H9 (cell line): ENCODE data around the gene CCDC70. TPM values are rescaled to one million over a fixed set of nuclear protein-coding genes. Genes with fewer than 3 reads are reported as not detected.

ENCODE experiments used
- DNase-seq: peaks from one replicate; pipeline ENCODE4 v3.0.0-alpha.2; 2017
- H2AFZ ChIP-seq: one replicate; pipeline ENCODE4 v1.6.1; 2013; ENCODE audit warnings: mild to moderate bottlenecking, low read length, control low read depth, moderate library complexity
- H2AK5ac ChIP-seq: 2 replicates; pipeline ENCODE4 v1.6.1; 2013; ENCODE audit warnings: low read length, control low read depth, mixed read lengths; ENCODE audit not compliant: insufficient read length
- H2BK120ac ChIP-seq: one replicate; pipeline ENCODE4 v1.6.1; 2013; ENCODE audit warnings: low read depth, mild to moderate bottlenecking, low read length, control low read depth, inconsistent platforms; ENCODE audit not compliant: poor library complexity, severe bottlenecking
- H2BK12ac ChIP-seq: 2 replicates; pipeline ENCODE4 v1.6.1; 2013; ENCODE audit warnings: low read length, control low read depth, mixed read lengths, low read depth; ENCODE audit not compliant: insufficient read length
- H2BK15ac ChIP-seq: 2 replicates; pipeline ENCODE4 v1.6.1; 2013; ENCODE audit warnings: low read depth, low read length, control low read depth
- H2BK20ac ChIP-seq: one replicate; pipeline ENCODE4 v1.6.1; 2013; ENCODE audit warnings: low read depth, mild to moderate bottlenecking, low read length, control low read depth, inconsistent platforms; ENCODE audit not compliant: poor library complexity, severe bottlenecking
- H2BK5ac ChIP-seq: 2 replicates; pipeline ENCODE4 v1.6.1; 2013; ENCODE audit warnings: low read length, control low read depth, mixed read lengths; ENCODE audit not compliant: insufficient read length
- H3K14ac ChIP-seq: 2 replicates; pipeline ENCODE4 v1.6.1; 2013; ENCODE audit warnings: low read length, control low read depth; ENCODE audit not compliant: insufficient read depth
- H3K18ac ChIP-seq: 2 replicates; pipeline ENCODE4 v1.6.1; 2013; ENCODE audit warnings: low read depth, mild to moderate bottlenecking, mixed read lengths, low read length, control low read depth; ENCODE audit not compliant: insufficient read length
- H3K23ac ChIP-seq: 2 replicates; pipeline ENCODE4 v1.6.1; 2013; ENCODE audit warnings: low read length, control low read depth, mixed read lengths, low read depth; ENCODE audit not compliant: insufficient read length
- H3K23me2 ChIP-seq: 2 replicates; pipeline ENCODE4 v1.6.1; 2013; ENCODE audit warnings: low read depth, mild to moderate bottlenecking, mixed read lengths, low read length, control low read depth; ENCODE audit not compliant: insufficient read length, poor library complexity, severe bottlenecking
- H3K27ac ChIP-seq: 2 replicates; pipeline ENCODE4 v1.5.1; 2013; ENCODE audit warnings: low read length, control low read depth, mixed read lengths, low read depth; ENCODE audit not compliant: insufficient read length
- H3K27me3 ChIP-seq: 2 replicates; pipeline ENCODE4 v1.6.1; 2013; ENCODE audit warnings: low read length, control low read depth, inconsistent platforms; ENCODE audit not compliant: insufficient read depth
- H3K4ac ChIP-seq: 2 replicates; pipeline ENCODE4 v1.6.1; 2013; ENCODE audit warnings: low read depth, mild to moderate bottlenecking, control low read depth, inconsistent platforms, low read length, moderate library complexity
- H3K4me1 ChIP-seq: 2 replicates; pipeline ENCODE4 v1.6.1; 2013; ENCODE audit warnings: low read length, control low read depth, inconsistent platforms; ENCODE audit not compliant: insufficient read depth
- H3K4me2 ChIP-seq: 2 replicates; pipeline ENCODE4 v1.6.1; 2013; ENCODE audit warnings: low read length, control low read depth, mixed read lengths; ENCODE audit not compliant: insufficient read length, insufficient read depth
- H3K56ac ChIP-seq: 2 replicates; pipeline ENCODE4 v1.6.1; 2013; ENCODE audit warnings: low read depth, mild to moderate bottlenecking, mixed read lengths, low read length, control low read depth; ENCODE audit not compliant: insufficient read length
- H3K79me1 ChIP-seq: 2 replicates; pipeline ENCODE4 v1.6.1; 2013; ENCODE audit warnings: low read depth, mild to moderate bottlenecking, moderate library complexity, low read length, control low read depth, inconsistent platforms; ENCODE audit not compliant: insufficient read depth, poor library complexity, severe bottlenecking
- H3K79me2 ChIP-seq: 2 replicates; pipeline ENCODE4 v1.6.1; 2013; ENCODE audit warnings: low read length, control low read depth, inconsistent platforms; ENCODE audit not compliant: insufficient read depth
- H3K9ac ChIP-seq: 2 replicates; pipeline ENCODE4 v1.6.1; 2013; ENCODE audit warnings: low read length, control low read depth, mixed read lengths; ENCODE audit not compliant: insufficient read length; ENCODE audit errors: extremely low read depth
- H3K9me3 ChIP-seq: one replicate; pipeline ENCODE4 v1.6.1; 2013; ENCODE audit warnings: low read depth, low read length, inconsistent platforms; ENCODE audit not compliant: control insufficient read depth
- H3T11ph ChIP-seq: one replicate; pipeline ENCODE4 v1.6.1; 2013; ENCODE audit warnings: mild to moderate bottlenecking, low read length, control low read depth, inconsistent platforms
- H4K20me1 ChIP-seq: one replicate; pipeline ENCODE4 v1.6.1; 2013; ENCODE audit not compliant: control insufficient read depth, insufficient read length, insufficient read depth
- H4K5ac ChIP-seq: 2 replicates; pipeline ENCODE4 v1.6.1; 2013; ENCODE audit warnings: low read depth, mild to moderate bottlenecking, mixed read lengths, low read length, control low read depth; ENCODE audit not compliant: insufficient read length
- H4K8ac ChIP-seq: replicated peaks from 2 replicates; pipeline ENCODE4 v1.6.1; 2013; ENCODE audit warnings: low read length, control low read depth, mixed read lengths, low read depth; ENCODE audit not compliant: insufficient read length
- H4K91ac ChIP-seq: 2 replicates; pipeline ENCODE4 v1.6.1; 2013; ENCODE audit warnings: low read depth, mild to moderate bottlenecking, moderate library complexity, mixed read lengths, low read length, control low read depth; ENCODE audit not compliant: insufficient read length
- H3K27ac Mint-ChIP-seq, 3 experiments: 2 replicates in 2 of 3; 3 replicates in 1 of 3; pipeline ENCODE4 v1.8.0; 2020 to 2021; ENCODE audit warnings: mixed read lengths in 3 of 3, mild to moderate bottlenecking in 1 of 3, moderate library complexity in 1 of 3
- H3K27me3 Mint-ChIP-seq: 2 replicates; pipeline ENCODE4 v1.8.0; 2021; ENCODE audit warnings: low read depth, mild to moderate bottlenecking, moderate library complexity, mixed read lengths
- H3K36me3 Mint-ChIP-seq, 3 experiments: 2 replicates in 2 of 3; 3 replicates in 1 of 3; pipeline ENCODE4 v1.8.0; 2020 to 2021; ENCODE audit warnings: low read depth in 3 of 3, mixed read lengths in 3 of 3; ENCODE audit not compliant: insufficient read depth in 1 of 3
- H3K4me1 Mint-ChIP-seq, 2 experiments: 2 replicates each; pipeline ENCODE4 v1.8.0; 2020; ENCODE audit warnings: mixed read lengths in 2 of 2
- H3K4me3 Mint-ChIP-seq, 2 experiments: 2 replicates in 1 of 2; 3 replicates in 1 of 2; pipeline ENCODE4 v1.8.0; 2020 to 2021; ENCODE audit warnings: mild to moderate bottlenecking in 2 of 2, mixed read lengths in 2 of 2, moderate library complexity in 1 of 2
- H3K9me3 Mint-ChIP-seq, 2 experiments: 2 replicates in 1 of 2; 3 replicates in 1 of 2; pipeline ENCODE4 v1.8.0; 2020; ENCODE audit warnings: mild to moderate bottlenecking in 2 of 2, mixed read lengths in 2 of 2, moderate library complexity in 1 of 2
- WGBS: extraction: QIAGEN DNeasy Blood & Tissue Kit; methylation state at CpG from one replicate; pipeline ENCODE4 v1.1.7; 2013; ENCODE audit warnings: missing lambda C conversion rate, low lambda C conversion rate, mixed read lengths; ENCODE audit not compliant: insufficient read length; ENCODE audit errors: extremely low coverage; 5-methylcytosine and 5-hydroxymethylcytosine counted together
- total RNA-seq: library from RNA; stranded (reverse); gene quantifications from 2 replicates; pipeline ENCODE4 v1.2.1, GENCODE V29; 2021
- TF ChIP-seq, protein P1 (sequence below): fragments of 200-600 bp; sonication (generic); conservative IDR thresholded peaks from 3 replicates; pipeline ENCODE4 v1.8.0; 2021; ENCODE audit warnings: antibody characterized with exemption, mild to moderate bottlenecking

CCDC70 gene
- total RNA-seq, 1 experiment from 2014 or later, result not detected

DNA sequence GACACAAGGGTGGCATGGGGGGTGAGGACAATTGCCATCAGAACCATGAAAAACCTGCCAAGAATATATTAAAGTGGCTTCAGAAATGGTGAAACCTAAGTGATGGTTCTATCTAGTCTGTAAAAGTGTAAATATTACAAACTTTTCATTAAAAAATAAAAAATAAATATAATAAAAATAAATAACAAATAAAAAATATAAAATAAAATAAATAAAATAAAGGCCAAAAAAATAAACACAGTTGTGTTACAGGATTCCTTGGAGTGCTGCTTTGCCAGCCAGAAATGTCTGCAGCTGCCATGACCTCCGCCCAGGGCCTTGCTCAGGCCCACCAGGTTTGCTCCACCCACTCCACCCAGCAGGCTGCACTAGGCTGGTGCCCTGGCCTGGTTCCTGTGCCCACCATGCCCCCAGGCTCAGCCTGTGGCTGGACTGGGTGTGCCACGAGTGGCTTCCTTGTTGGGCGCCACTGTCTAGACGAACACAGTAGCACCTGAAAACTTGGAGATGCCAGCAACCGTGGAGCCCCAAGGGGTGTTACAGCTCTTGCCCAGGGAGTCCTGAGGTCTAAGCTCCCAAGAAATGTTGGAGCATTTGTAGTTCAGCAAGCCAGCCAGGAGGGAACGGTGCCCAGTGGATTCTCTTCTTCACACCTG lies 20.9 kb downstream of the CCDC70 start:
- Histone ChIP-seq H3K79me1 (no peaks in the 10 kb centered on the region), H2AFZ (no peak overlapping the region), H3K9ac (no peak overlapping the region), H4K8ac (no peak overlapping the region), H3K9me3 (no peaks in the 10 kb centered on the region), H3K79me2 (no peaks in the 10 kb centered on the region), H3K27me3 (no peaks in the 10 kb centered on the region), H2BK15ac (no peak overlapping the region), H2BK5ac (no peak overlapping the region), H3K4ac (no peak overlapping the region), H3T11ph (no peak overlapping the region), H3K4me1 (no peaks in the 10 kb centered on the region), H3K56ac (no peak overlapping the region), H3K23me2 (no peaks in the 10 kb centered on the region), H3K27ac (no peak overlapping the region), H2BK12ac (no peak overlapping the region), H2BK120ac (no peak overlapping the region), H3K14ac (no peak overlapping the region; the same call in 1 of the 2 replicates), H4K5ac (no peak overlapping the region), H2BK20ac (no peak overlapping the region), H3K4me2 (no peak overlapping the region), H4K20me1 (no peaks in the 10 kb centered on the region), H3K23ac (no peak overlapping the region), H4K91ac (no peak overlapping the region), H2AK5ac (no peak overlapping the region), H3K18ac (no peak overlapping the region)
- WGBS, result no CpG with 5 or more reads among the region's 6 CpGs
- no peak overlapping the region for H3K27ac Mint-ChIP-seq
- H3K4me3 Mint-ChIP-seq, result no peak overlapping the region
- H3K27me3 Mint-ChIP-seq, result no peaks in the 10 kb centered on the region; the same call in none of the 2 replicates
- TF ChIP-seq, protein P1, sequence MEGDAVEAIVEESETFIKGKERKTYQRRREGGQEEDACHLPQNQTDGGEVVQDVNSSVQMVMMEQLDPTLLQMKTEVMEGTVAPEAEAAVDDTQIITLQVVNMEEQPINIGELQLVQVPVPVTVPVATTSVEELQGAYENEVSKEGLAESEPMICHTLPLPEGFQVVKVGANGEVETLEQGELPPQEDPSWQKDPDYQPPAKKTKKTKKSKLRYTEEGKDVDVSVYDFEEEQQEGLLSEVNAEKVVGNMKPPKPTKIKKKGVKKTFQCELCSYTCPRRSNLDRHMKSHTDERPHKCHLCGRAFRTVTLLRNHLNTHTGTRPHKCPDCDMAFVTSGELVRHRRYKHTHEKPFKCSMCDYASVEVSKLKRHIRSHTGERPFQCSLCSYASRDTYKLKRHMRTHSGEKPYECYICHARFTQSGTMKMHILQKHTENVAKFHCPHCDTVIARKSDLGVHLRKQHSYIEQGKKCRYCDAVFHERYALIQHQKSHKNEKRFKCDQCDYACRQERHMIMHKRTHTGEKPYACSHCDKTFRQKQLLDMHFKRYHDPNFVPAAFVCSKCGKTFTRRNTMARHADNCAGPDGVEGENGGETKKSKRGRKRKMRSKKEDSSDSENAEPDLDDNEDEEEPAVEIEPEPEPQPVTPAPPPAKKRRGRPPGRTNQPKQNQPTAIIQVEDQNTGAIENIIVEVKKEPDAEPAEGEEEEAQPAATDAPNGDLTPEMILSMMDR, result no peak
- peaks cover 4 to 6% of the 10 kb centered on the region in 2 experiments; a peak in 2 of 4 replicates for H3K4me1 Mint-ChIP-seq
- no peaks in the 10 kb centered on the region for H3K9me3 Mint-ChIP-seq
- no peaks in the 10 kb centered on the region for H3K36me3 Mint-ChIP-seq
- no peak for DNase-seq
